GM03348 (cell line): ENCODE results near the gene VSTM2L.

Source experiments
- DNase-seq: peaks from one replicate; pipeline ENCODE4 v3.0.0; 2012; ENCODE audit warnings: low spot score

The VSTM2L gene

DNA sequence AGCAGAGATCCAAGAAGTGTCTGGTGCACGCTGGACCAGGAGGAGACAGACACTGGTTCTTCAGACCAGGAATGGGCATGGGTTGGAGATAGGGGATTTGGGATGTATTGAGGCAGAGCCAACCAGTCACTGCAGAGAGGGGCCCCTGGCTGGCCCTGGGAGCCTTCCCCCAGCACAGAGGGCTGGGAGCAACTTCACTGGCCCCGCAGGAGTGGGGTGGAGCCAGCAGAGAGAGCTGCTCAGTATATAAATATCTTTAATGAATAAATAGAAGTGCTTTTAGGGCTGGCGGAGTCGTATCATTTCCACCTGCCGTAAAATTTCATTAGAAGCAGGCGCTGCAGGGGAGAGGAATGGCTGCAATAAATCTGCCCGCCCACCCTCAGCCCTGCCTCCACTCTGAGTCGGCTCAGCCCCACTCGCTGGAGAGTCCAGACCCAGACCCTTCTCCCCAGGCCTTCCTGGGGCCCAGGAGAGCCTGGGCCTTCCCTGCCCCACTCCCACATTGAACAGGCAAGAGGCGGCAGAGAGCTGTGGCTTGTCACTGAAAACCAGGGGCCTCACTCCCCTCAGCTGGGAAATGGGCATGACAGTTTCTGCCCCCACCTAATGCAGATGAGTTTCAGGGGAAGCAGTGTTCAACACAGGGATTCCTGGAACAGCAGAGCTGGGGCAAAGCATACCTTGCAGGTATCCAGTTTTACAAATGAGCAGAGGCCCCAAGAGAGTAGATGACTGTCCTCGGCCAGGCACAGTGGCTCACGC, 23.9 kb upstream of the VSTM2L start:
- no peak for DNase-seq

DNA sequence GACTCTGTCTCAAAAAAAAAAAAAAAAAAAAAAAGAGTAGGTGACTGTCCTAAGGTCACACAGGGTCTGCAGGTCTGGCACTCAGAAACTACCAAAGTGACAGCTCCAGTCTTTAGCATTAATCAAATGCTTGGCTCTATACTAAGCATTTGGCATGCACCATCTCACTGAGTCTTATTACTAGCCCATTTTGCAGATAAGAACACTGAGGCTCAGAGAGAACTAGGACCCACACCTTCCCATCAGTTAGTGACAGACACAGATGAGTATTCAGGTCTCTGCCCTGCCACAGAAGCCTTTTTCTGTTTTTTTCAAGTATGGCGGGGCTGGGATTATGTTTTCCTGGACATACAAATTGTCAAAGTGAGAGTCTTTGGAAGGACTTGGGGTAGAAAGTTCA, 23.1 kb upstream of the VSTM2L start:
- DNase-seq: no peak

DNA sequence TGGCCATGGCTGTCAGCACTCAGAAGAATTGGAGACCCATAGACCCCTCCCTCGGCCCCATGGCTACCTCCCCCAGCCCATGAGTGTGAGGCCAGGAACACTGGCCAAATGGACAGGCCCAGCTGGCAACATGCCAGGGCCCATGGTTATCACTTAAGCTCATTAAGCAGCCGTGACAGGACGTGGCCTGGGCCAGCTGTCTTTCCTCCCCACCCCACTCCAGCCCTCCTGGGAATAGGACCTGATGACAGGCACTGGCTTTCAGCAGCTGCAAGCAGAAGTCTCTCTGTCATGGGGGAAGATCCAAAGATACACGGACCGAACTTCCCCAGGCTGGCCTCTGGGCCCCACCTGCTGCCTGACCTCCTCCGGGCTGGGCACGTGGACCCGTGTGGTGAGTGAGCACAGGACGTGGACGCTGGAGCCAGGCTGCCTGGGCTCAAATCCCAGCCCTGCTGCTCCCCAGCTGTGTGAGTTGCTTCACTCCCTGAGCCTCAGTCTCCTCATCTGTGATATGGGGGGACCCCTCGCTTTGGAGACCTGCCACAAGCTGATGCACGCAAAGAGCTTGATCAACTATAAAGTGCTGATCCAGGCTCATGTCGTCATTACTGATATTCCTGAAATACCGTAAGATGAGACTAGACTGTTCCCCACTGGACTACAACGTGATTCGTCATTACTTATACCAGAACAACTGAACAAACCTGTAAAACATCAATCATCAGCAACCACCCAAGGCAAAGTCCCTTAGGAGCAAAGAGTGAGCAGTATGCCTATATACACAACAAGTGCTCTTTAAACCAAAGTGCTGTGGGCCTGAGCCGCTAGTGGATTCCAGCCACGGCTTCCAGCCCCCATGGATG, 22.0 kb upstream of the VSTM2L start:
- DNase-seq: no peak

DNA sequence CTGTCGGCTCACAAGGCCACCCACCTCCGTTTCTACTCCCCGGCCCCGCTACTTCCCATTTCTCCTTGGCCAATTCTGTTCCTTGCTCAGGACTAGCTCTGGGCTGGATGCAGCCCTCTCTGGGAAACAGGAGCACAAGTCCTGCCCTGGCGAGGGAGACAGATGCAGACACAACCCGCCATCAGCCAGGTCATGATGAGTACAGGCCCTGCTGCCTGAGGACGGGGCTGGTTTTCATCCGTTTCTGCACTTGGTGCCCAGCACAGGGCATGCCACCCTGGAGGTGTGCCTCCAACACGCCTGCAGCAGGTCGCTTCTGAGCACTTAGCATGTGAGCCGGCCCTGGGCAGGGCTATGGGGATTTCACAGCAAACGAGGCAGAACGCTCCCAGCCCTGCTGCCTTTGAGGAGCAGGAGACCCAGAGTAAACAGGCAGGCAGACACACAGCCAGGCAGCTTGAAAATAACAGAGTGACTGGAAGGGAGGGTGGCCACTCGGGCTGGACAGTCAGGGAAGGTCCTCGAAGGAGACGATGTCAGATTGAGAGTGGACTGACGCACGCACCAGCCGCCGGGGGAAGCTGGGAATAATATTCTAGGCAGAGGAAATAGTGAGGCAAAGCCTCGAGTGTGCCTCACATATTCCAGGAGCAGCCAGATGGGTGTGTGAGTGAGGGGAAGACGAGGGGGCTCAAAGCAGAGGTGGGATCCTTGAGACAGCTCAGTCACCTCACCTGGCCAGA, 21.2 kb upstream of the VSTM2L start:
- DNase-seq: no peak

DNA sequence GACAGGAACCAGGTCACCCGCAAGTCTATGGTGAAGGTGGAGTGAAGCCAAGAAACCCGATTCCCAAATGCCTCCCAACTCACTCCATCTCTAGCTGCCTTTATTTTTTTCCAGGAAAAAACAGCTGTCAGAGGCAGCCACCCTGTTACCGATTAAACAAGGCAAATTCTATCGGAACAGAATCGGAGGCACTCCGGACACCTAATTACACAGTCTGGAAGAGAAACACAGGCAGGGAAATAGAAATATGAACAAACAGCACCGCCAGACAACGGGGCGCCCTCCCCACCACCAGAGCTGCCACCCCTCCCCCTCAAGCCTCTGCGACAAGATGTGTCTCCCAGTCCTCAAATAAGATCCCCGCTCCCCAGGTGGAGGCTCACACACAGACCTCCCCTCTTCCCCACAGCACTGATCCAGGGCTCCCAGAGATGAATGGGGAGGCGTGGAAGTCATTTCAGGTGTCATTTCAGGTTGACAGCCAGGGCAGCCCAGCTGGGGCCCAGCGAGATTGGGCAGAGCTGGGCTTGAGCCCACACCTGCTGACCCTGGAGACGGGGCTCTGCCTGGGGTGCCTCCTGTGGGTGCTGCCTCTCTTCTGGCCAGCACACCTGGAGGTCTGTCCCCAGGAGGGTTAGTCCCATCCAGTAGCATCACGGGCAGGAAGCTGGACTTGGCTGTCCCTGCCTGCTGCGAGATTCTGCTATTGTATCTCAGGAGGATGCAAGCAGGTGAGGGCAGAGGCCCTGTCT, 19.8 kb upstream of the VSTM2L start:
- DNase-seq: no peak

DNA sequence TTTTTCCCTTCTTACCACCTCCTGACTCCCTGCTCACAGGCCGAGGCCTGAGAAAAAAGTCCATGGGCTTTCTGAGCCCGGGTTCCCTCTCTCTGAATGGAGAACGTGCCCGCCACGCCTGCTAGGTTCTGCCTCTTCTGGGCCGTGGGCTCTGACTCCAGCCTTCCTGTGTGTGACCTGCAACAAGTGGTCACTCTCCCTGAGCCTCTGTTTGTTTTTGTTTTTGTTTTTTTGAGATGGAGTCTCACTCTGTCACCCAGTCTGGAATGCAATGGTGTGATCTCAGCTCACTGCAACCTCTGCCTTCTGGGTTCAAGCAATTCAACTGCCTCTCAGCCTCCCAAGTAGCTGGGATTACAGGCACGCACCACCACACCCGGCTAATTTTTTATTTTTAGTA, 17.9 kb upstream of the VSTM2L start:
- no peak for DNase-seq

DNA sequence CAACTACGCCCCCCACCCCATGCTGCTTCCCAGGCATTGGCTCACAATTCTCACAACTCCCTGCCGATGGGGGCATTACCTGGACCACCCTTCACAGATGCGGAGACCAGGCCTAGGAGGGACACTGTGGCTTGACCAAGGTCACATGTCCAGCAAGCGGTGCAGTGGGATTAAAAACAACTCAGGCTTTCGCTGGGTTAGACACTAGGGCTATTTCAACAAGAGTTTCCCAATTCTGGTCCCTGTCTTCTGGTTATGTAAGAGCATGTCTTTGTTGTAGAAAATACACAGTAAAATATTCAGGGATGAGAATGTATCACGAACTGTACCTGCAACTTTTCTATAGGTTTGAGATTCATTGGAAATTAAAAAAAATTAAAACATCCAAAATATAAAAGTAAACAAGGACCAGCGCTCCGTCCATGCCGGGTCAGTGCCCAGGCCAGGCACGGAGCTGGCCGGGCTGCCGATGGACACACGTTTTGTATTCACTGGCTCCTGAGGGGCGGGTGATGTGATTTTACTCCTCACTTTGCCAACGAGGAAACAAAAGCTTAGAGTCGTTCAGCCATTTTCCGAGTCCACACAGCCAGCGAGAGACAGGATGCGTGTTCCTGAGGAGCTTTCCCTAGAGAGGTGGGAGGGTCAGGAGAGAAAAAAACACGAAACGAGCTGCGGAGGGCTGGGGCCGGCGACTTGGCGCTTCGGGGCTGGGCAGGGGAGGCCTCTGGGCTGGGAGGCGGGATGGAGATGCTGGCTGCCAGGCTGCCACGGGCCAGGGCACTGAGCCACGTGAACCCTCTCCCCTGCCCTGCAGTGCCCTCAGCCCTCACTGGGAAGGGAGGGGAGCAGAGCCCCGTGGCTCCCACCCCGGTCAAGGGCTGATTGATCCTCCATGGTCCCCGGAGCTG, 17.1 kb upstream of the VSTM2L start:
- no peak for DNase-seq

DNA sequence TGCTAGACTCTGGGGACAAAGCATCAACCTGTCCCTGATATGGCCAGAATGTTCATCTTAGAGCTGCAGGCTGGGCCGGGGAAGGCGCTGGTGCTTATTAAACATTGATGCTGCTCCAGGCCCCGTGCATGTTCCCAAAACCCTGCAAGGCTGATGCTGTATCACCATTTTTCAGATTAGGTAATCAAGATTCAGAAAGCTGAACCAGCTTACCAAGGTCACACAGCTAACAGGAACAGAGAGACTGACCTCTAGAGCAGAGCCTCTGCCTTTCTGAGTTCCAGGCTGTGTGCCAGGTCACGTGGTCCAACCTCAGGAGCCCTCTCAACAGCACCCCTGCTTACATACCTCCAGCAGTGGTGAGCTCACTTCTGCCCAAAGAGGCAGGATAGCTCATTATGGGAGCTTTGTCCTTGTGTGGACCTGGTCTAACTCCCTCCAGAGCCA, 16.1 kb upstream of the VSTM2L start:
- no peak for DNase-seq

DNA sequence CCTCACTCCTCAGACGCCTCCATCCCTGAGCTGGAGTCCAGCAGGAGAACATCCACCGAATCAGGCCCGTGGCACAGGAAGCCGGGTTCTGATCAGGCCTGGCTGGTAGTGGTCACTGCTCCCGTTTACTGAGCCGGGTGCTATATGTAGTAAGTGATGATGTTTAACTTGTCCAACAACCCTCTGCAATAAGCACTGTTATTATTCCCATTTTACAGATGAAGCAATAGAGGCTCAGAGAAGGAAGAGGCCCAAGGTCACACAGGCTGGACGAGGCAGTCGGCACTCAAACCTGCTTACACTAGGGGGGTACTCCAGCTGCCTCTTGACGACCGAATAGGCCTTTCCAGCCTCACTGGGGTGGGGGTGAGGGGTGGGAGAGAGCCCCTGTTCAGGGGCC, 14.3 kb upstream of the VSTM2L start:
- DNase-seq: no peak

DNA sequence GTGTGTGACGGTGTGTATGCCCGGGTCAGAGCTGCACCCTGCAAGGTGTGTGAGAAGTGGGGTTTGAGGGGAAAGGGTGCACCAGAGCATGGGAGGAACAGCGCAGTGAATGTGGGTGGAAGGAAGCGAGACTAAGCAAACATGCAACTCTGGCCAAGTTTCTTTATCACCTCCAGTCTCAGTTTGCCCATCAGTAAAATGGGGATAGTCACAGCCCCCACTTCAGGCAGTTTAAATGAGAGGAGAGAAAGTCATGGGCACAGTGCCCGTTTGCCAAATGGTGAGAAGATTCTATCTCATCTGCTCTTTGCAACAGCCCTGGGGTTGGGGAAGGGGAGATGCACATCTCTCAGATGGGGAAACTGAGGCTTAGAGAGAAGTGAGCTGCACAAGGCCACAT, 12.8 kb upstream of the VSTM2L start:
- no peak for DNase-seq

DNA sequence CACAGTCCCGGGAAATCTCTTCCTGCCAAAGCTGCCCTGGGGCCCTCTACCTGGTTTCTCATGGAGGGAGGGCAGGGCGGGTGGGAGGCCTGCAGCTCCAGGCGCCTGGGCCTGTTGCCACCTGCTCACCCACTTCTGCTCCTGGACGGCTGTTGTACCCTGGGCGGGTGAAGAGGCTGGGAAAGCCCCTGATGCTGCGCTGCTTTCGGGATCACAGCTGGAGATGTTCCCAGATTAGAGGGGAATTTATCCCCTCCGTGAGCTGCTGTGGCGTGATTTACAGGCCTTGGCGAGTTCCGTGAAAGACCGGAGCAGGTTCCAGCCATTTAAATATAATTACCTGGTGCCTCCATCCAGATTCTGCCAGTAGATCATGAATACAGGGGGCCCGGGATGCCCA, 12.3 kb upstream of the VSTM2L start:
- DNase-seq: no peak

DNA sequence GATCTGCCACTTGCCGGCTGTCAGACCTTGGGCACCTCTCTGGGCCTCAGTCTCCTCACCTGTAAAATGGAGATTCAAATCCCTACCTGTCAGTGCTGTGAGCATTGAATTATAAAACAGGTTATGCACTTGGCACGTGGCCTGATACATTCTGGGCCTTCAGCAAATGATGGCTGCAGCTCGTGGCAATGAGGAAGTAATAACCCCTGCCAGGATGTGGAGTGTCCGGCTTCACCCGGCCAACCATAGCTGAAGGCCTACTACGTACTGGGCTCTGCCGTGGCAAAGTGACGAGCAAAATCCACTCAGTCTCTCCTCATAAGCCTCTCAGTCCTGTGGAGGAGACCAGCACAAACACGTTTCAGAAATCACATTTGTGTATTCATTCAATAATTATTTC, 10.9 kb upstream of the VSTM2L start:
- no peak for DNase-seq

DNA sequence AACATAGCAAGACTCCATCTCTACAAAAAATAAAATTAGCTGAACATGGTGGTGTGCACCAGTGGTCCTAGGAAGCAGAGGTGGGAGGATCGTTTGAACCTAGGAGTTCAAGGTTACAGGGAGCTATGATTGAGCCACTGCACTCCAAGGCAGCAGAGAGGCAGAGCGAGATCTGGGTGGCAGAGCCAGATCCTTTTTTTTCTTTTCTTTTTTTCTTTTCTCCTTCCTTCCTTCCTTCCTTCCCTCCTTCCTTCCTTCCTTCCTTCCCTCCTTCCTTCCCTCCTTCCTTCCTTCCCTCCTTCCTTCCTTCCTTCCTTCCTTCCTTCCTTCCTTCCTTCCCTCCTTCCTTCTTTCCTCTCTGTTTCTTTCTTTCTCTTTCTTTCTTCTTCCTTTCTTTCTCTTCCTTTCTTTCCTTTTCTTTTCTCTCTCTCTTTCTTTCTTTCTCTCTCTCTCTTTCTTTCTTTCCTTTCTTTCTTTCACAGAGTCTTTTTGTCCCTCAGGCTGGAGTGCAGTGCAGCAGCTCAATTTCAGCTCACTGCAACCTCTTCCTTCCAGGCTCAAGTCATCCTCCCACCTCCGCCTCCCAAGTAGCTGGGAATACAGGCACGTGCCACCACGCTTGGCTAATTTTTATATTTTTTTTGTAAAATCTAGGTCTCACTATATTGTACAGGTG, 9.2 kb upstream of the VSTM2L start:
- no peak for DNase-seq

DNA sequence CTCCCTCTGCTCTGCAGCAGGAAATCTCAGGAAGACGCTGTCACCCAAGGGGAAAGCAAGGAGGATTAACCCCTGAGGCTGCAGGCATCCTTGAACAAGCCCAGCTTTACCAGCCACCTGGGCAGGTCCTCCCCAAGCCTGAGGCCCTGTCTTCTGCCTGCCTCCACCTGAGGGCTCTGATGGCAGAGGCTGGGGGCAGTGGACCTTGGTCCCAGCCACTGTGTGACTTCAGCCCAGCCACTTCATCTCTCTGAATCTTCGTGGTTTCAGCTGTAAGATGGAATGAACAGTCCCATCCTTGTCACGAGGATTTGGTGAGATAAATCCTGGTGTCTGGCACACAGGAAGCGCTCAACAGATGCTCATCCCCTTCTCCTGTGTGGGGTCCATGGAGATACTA, 8.5 kb upstream of the VSTM2L start:
- no peak for DNase-seq

DNA sequence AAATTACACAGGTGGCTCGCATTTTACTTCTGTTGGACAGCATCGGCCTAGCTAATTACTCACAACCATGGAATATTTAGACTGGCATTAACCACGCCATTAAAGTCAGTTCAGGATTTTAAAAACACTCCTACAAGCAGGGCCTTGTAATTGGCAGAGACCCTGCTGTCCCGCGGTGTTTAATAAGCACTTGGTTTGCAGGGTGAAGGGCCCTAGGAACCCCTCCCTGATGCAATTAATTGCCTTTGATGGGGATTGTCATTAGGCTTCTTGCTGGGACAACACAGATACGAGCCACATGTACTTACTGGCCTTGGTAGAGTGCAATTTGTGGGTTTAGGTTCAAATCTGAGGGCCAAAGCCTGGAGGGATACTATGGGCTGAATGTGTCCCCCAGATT, 7.8 kb upstream of the VSTM2L start:
- no peak for DNase-seq

DNA sequence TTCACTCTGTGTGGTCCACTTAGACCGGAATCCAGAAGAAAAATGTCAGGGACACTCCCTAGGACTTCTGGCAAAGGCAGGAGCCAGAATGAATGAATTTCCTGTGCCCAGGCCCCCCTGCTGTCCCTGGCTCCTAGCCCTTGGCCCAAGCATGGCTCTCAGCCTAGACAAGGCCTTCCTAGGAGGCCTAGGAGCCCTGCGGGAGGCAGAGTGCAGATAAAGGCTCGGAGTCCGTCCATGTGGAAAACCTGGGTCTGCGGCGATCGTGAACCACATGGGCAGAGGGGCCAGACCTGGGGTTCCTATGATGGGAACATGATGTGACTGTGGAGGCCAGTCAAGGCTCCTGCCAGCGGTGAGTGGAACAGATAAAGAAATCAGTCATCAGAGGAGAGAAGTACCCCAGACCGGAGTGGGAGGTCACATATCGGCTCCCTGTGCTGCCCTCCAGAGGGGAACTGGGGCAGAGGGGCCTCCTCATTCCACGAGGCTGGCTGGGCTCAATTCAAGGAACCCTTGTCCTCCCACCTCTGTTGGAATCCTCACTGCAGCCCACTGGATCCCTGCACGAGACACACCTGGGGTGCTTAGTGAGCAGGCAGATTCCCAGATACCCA, 5.9 kb upstream of the VSTM2L start:
- DNase-seq: no peak

DNA sequence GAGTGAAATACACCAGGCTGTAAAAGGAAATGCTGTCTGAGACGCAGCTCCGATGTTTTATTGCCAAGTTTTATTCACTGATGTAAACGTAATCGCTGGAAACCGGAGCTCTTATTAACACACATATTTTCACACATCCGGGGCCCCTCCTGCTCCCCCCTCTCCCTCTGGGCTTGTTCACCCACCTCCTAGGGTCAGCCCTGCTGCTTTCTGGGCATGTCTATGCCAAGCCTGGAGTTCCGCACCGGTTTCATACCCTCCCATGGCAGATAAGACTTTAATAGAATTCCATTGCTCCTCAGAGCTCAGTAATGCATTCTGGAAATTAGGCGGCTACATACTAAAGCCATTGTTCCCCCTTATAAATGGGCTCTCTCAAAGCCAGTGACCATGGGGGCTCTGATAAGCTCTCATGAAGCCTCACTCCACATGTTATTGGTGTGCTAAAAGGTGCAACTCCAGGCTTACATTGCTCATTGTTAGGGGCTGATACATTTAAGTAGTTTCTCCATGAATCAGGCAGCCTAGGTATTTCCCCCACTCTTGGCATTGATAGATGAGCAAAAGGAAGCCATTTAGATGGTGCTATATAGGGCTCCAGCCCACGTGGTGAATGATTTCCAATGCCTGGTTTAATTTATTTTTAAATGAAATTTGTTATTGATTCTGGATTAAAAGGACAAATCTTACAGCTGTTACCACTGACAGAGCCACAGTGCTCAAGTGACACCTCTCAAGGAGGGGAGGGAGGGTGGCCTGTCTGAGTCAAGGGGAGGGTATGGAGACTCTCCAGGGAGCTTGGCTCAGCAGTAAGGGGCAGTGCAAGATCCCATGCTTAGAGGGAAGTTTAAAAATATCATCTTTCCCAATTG, 4.5 kb upstream of the VSTM2L start:
- DNase-seq: no peak

DNA sequence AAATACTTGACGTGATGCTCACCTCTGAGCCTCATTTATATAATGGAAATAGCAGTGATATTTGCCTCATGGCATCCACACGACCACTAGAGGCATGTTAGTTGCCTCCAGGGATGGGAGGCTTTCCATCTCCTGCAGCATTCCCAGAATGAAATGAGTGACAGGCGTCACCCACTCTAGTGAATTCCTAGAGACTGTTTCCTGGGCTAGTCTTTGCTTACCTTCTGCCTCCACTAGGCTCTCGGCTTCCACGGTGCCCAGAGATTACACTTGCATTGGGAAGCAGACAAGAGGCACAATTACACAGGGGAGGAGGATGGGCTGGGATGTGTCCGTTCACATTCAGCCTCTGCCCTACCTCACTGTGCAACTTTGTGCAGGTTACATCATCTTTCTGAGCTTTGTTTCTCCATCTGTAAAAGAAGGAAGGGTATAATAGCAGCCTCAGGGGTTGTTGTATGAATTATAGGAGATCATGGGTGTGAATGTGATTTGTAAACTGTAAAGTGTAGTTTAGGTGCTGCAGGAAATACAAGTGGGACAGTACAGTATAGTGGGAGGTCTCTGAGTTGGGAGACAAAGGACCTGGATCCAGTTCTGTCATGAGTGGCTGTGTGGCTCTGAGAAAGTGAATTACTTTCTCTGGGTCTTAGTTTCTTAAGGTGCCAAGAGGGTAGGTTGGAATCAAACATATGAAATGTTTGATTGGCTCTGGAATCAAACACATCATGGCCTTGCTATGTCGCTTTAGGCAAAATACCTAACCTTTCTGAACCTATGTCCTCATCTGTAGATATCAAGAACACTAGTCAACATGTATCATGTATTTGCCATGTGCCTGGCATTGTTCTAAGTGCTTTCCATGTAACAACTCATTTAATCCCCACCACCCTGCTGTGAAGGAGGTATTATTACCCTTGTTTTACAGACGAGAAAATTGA, 3.6 kb upstream of the VSTM2L start:
- no peak for DNase-seq
